Activated CD4-positive, alpha-beta T cell treated with anti-CD3 and anti-CD28 coated beads, Interleukin-2, amount 50 U/mL, for 16 hours (primary cell): Measurements from ENCODE around the gene LRAT.
"Not testable (repeated sequence)": the region's sequence is repeated elsewhere in the genome, so short reads cannot be mapped to it uniquely, and the experiment has no call there.

ENCODE experiments used
- DNase-seq: peaks from one replicate; pipeline ENCODE4 v3.0.0-alpha.2; 2020

Gene LRAT

GRCh38 chr4:154743683-154744340 lies at the start of gene LRAT:
Gene LRAT (plus strand): TSS chr4:154744000. CDS start chr4:154744327, 327 bp downstream.
- DNase-seq, result peak; percentile 21

GRCh38 chr4:154707877-154708276 lies 35.9 kb upstream of the LRAT start:
- DNase-seq, result no peak

GRCh38 chr4:154709550-154709949 lies 34.2 kb upstream of the LRAT start:
- DNase-seq, result no peak

DNA sequence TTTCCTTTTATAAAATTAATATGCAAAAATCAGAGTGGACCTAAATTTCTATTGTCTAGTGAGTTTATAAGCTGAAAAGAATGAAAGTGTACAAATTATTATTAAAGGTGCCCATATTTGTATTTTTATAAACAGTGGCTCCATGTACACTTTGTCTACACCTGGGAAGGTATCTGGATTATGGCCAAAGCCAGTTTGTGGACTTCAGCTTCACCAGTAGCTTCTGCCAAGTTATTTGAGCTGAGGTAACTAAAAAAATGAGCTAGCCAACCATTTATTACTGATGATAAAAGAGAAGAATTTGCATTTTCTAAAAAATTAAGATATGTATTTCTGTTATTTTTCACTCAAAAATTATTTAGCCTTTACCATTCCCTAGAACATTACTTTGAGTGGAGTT lies 32.3 kb upstream of the LRAT start:
- DNase-seq, result no peak

DNA sequence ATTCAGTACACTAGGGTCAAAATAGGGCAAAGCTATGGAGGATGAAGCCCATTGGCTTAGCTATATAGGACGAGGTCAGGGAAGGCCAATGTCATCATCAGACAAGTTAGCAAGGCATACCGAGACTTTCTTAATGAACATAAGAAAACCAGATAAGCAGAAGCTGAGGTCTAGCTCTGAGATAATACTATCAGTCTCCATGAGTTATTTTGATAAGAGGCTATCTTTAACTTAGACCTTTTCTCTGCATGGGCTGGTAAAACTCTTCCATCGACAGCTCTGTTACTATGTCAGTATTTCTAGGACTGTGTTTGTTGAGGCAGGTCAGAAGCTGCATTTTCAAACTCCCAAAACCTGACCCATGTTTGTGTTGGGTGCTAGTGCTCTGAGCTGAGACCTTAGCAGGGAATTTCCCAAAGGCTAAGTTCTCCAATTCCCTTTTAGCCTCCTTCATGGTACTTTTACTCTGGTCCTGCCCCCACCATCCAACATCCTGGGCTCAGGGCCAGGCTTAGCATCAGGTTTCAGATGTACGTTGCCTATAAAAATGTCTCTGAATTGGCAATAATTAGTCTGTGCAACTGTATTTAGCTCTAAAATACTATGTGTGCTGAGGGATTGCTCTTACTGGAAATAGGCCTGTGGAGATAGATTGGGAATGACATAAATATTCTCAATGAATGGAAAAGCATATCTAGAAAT lies 29.3 kb upstream of the LRAT start:
- no peak for DNase-seq

- DNase-seq, result peak; percentile 32
These were observed 24.7 kb upstream of the LRAT start for GRCh38 chr4:154719087-154719486.

DNA sequence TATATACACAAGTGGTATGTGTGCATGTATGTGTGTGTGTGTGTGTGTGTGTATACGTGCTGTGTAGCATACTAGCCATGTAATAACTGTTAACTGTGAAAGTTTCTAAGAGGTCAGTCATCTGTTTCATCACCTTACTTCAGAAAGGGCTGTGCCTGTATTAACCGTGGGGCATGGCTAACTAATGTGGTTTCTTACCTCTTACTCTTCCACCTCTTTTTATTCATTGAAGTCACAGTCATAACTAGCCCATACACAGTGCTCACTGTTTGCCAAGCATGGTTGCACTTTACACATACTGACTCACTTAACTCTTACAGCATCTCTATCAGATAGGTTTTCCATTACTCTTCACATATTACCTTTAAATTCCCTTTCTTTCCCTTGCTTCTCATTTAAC lies 23.7 kb upstream of the LRAT start:
- peak; percentile 48 for DNase-seq

- DNase-seq, result no peak
These were observed 23.1 kb upstream of the LRAT start for GRCh38 chr4:154720618-154721267.

GRCh38 chr4:154722262-154722661 lies 21.5 kb upstream of the LRAT start:
- DNase-seq, result no peak

- not testable (repeated sequence) for DNase-seq
These were observed 20.2 kb upstream of the LRAT start for GRCh38 chr4:154723601-154724000.

- DNase-seq, result no peak
These were observed 16.3 kb upstream of the LRAT start for GRCh38 chr4:154727540-154727939.

DNA sequence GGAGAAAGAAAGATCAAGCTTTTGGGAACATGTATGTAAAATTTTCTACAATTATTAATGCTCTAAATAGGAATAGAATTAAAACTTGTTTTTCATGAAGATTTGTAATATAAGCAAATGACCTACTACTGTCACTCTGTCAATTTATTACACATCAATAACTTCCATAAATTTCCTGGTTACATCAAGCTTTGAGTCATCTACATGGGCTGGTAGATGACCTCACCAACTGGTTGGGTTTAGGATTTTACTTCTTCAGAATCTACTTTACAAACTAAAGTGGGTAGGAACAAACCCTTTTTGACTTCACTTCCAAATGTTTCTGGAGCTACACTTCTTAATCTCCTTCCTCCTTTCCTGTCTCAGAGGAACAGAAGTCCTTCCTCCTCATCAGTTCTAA lies 12.0 kb upstream of the LRAT start:
- DNase-seq, result no peak

- no peak for DNase-seq
These were observed 11.1 kb upstream of the LRAT start for GRCh38 chr4:154732669-154733068.

GRCh38 chr4:154736770-154737169 lies 7.0 kb upstream of the LRAT start:
- no peak for DNase-seq

DNA sequence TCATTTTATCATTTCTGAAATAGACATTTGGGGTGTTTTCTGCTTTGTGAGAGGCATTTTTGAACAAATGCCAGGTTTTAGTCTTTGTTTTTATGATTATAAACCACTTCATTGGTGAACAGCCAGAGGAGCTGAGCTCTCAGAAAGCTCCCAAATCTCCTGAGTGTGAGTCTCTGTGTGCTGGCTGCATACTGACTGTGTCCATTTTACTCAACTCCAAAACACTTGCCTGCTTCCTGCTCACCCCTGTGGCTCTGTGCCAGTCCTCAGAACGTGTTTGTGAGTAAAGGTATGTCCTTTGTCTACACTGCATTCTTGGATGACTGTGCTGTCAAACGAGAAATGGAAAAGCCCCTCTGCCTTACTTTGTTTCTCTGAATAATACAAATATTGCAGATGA lies 5.4 kb upstream of the LRAT start:
- no peak for DNase-seq

DNA sequence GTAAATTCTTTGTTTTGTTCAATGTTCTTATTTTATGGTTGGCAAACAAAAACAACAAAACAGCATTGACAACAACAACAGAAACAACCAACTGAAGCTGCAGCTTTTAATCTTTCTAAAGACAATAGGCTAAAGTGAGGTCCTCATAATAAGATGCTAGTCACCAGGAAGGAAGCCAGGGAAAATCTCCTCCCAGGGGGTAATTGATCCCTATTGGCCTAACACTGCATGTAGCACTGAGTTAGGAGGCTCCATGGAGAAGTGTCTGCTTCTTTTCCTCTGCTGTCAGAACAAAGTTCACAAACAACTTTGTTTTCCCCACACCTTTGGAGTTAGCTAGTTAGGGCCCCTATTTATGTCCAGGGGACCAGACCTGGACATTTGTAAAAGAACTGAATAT lies 4.7 kb upstream of the LRAT start:
- no peak for DNase-seq

- DNase-seq, result no peak
These were observed 3.3 kb upstream of the LRAT start for GRCh38 chr4:154740462-154740861.

GRCh38 chr4:154741131-154741665 lies 2.6 kb upstream of the LRAT start:
- DNase-seq, result no peak

- no peak for DNase-seq
These were observed 1.6 kb upstream of the LRAT start for GRCh38 chr4:154741922-154742850.

DNA sequence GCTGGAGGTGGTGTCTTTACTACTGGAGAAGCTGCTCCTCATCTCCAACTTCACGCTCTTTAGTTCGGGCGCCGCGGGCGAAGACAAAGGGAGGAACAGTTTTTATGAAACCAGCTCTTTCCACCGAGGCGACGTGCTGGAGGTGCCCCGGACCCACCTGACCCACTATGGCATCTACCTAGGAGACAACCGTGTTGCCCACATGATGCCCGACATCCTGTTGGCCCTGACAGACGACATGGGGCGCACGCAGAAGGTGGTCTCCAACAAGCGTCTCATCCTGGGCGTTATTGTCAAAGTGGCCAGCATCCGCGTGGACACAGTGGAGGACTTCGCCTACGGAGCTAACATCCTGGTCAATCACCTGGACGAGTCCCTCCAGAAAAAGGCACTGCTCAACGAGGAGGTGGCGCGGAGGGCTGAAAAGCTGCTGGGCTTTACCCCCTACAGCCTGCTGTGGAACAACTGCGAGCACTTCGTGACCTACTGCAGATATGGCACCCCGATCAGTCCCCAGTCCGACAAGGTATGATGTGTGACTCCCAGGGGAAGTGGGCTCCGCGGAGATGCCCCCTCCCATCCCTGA lies 634 bp downstream of the LRAT start:
- DNase-seq, result no peak

DNA sequence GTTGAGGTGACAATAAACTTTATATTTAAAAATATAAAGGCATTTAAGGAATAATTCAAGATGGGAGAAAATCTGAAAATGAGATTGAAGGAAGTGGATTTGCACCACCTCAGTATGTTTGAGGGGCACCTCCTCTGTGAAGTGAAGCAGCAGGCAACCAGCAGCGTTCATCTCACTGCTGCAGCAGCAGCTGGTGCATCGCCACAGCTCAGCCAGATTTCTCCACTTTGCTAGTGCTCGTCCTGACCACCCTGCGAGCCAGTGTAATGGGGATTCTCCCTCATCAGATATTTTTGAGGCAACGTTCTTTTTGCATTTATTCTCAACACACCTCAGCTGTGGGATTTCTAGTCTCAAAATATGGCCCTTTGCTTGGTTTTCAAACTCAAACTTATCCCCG lies 13.9 kb downstream of the LRAT start:
- DNase-seq, result no peak

- no peak for DNase-seq
These were observed 17.1 kb downstream of the LRAT start for GRCh38 chr4:154760895-154761294.
